WERI-Rb-1 (cell line): ENCODE results near the gene RUFY4.

ENCODE experiments used
- DNase-seq: peaks from one replicate; pipeline ENCODE4 v3.0.0-alpha.2; 2020
- H3K27ac ChIP-seq: fragments of 250-450 bp; sonication (Bioruptor Pico); 2 replicates; pipeline ENCODE4 v1.5.1; 2020; ENCODE audit warnings: mild to moderate bottlenecking, moderate library complexity
- H3K27me3 ChIP-seq: fragments of 250-450 bp; sonication (Bioruptor Pico); 2 replicates; pipeline ENCODE4 v1.5.1; 2021; ENCODE audit warnings: mild to moderate bottlenecking, low read depth, moderate library complexity; ENCODE audit not compliant: insufficient read depth, severe bottlenecking
- H3K36me3 ChIP-seq: fragments of 250-450 bp; sonication (Bioruptor Pico); 2 replicates; pipeline ENCODE4 v1.5.1; 2020; ENCODE audit warnings: mild to moderate bottlenecking, moderate library complexity
- H3K4me3 ChIP-seq: 2 replicates; pipeline ENCODE4 v1.5.1; 2011; ENCODE audit warnings: low read depth, mild to moderate bottlenecking, control low read depth, low read length
- H3K9me3 ChIP-seq: fragments of 250-450 bp; sonication (Bioruptor Pico); 2 replicates; pipeline ENCODE4 v1.5.1; 2021; ENCODE audit warnings: mild to moderate bottlenecking, moderate library complexity; ENCODE audit not compliant: severe bottlenecking
- CTCF ChIP-seq: IDR thresholded peaks from 2 replicates; pipeline ENCODE4 v1.5.1; 2011; ENCODE audit warnings: low read depth, mild to moderate bottlenecking, control low read depth, inconsistent platforms, low read length

Gene RUFY4

GRCh38 chr2:218073185-218073584, 4.1 kb downstream of the RUFY4 start:
- Histone ChIP-seq H3K27me3 (peaks cover 10% of the 10 kb centered on the region), H3K4me3 (no peak overlapping the region), H3K36me3 (no peaks in the 10 kb centered on the region), H3K27ac (no peak overlapping the region), H3K9me3 (no peaks in the 10 kb centered on the region)
- TF ChIP-seq CTCF, result no peak
- no peak for DNase-seq

GRCh38 chr2:218074031-218074430, 5.0 kb downstream of the RUFY4 start:
- peak; percentile 62 for DNase-seq
- H3K9me3 ChIP-seq, result no peaks in the 10 kb centered on the region
- H3K27me3 ChIP-seq, result peaks cover 10% of the 10 kb centered on the region
- H3K36me3 ChIP-seq, result no peaks in the 10 kb centered on the region
- H3K4me3 ChIP-seq, result no peak overlapping the region
- H3K27ac ChIP-seq, result no peak overlapping the region
- peak; percentile 81 for TF ChIP-seq CTCF

GRCh38 chr2:218075975-218076811, 7.1 kb downstream of the RUFY4 start:
- no peaks in the 10 kb centered on the region for H3K9me3 ChIP-seq
- TF ChIP-seq CTCF, result no peak
- peaks cover 10% of the 10 kb centered on the region for H3K27me3 ChIP-seq
- H3K36me3 ChIP-seq, result no peaks in the 10 kb centered on the region
- DNase-seq, result no peak
- H3K4me3 ChIP-seq, result no peak overlapping the region
- H3K27ac ChIP-seq, result no peak overlapping the region

- no peak overlapping the region for H3K27ac ChIP-seq
- DNase-seq, result no peak
- TF ChIP-seq CTCF, result no peak
- no peaks in the 10 kb centered on the region for H3K36me3 ChIP-seq
- H3K9me3 ChIP-seq, result no peaks in the 10 kb centered on the region
- H3K27me3 ChIP-seq, result peaks cover 10% of the 10 kb centered on the region
- no peak overlapping the region for H3K4me3 ChIP-seq
These were observed 8.6 kb downstream of the RUFY4 start for GRCh38 chr2:218077464-218078216.

- Histone ChIP-seq H3K9me3 (no peaks in the 10 kb centered on the region), H3K4me3 (no peak overlapping the region), H3K27me3 (peaks cover 3% of the 10 kb centered on the region), H3K27ac (no peak overlapping the region), H3K36me3 (no peaks in the 10 kb centered on the region)
- no peak for DNase-seq
- no peak for TF ChIP-seq CTCF
These were observed 11.2 kb downstream of the RUFY4 start for GRCh38 chr2:218079943-218080913.
